Testis (tissue), 3 donors: ENCODE data around the gene TINCR. TPM values are rescaled to one million over a fixed set of nuclear protein-coding genes. Genes with fewer than 3 reads are reported as not detected.

Experiments used
- DNase-seq: peaks from one replicate; pipeline ENCODE4 v3.0.0-alpha.2; 2019
- H3K27ac ChIP-seq, 2 donors: fragments of 200-600 bp; sonication (generic); one replicate each; pipeline ENCODE4 v1.5.1; 2019
- H3K27me3 ChIP-seq: fragments of 200-600 bp; sonication (generic); one replicate; pipeline ENCODE4 v1.5.1; 2019
- H3K36me3 ChIP-seq: fragments of 200-600 bp; sonication (generic); one replicate; pipeline ENCODE4 v1.5.1; 2017; ENCODE audit warnings: low read depth; ENCODE audit errors: missing control alignments
- H3K4me1 ChIP-seq: fragments of 200-600 bp; sonication (generic); one replicate; pipeline ENCODE4 v1.5.1; 2019
- H3K4me3 ChIP-seq, 2 donors: fragments of 200-600 bp; sonication (generic); one replicate each; pipeline ENCODE4 v1.5.1; 2017 to 2019
- H3K9me3 ChIP-seq: fragments of 200-600 bp; sonication (generic); one replicate; pipeline ENCODE4 v1.5.1; 2017
- CTCF ChIP-seq, 3 experiments: fragments of 450-650 bp in 2 of 3; fragments of 200-600 bp in 1 of 3; sonication (generic) in 1 of 3; IDR thresholded peaks; one replicate each; pipeline ENCODE4 v1.5.1; 2016 to 2019; ENCODE audit warnings: antibody characterized with exemption in 3 of 3, mild to moderate bottlenecking in 2 of 3, moderate library complexity in 1 of 3
- POLR2A ChIP-seq: fragments of 450-650 bp; IDR thresholded peaks from one replicate; pipeline ENCODE4 v1.6.1; 2017; ENCODE audit warnings: antibody characterized with exemption, mild to moderate bottlenecking, moderate library complexity
- WGBS, 2 donors: methylation state at CpG; one replicate each; pipeline ENCODE4 v1.1.5; 2018; 5-methylcytosine and 5-hydroxymethylcytosine counted together
- intact Hi-C: fragments of 100-400 bp; cut with DNase I; formaldehyde crosslinking; loops from one replicate; pipeline ENCODE4 v1.15.1; 2023; ENCODE audit warnings: low total_unique reads
- polyA plus RNA-seq: library from polyadenylated mRNA; stranded (reverse); fragments of 350-450 nt; fragmentation: Illumina TruSeq; extraction: RNeasy Lipid Tissue Mini Kit (QIAGEN cat#74804); gene quantifications from one replicate; pipeline ENCODE4 v1.2.3, GENCODE V29; 2014; ENCODE audit warnings: low read depth, low replicate concordance; ENCODE audit not compliant: insufficient read depth
- total RNA-seq, 2 donors: library from RNA; depleted of rRNA; stranded (reverse); fragments of >200 nt; gene quantifications; one replicate each; pipeline ENCODE4 v1.2.3, GENCODE V29; 2016

Gene TINCR
- total and polyA plus RNA-seq, 3 donors from 2014 or later, result 3.0 to 7.0 (median 5.6) TPM

- 33 to 51% methylated on average over 1 to 3 of the region's 3 CpGs for WGBS, 2 donors
- H3K27ac ChIP-seq, result no peak overlapping the region
- no peaks in the 10 kb centered on the region for H3K9me3 ChIP-seq
- DNase-seq, result no peak
- H3K27me3 ChIP-seq, result no peaks in the 10 kb centered on the region
- intact Hi-C loops, result no loop called here
- H3K4me3 ChIP-seq, result no peak overlapping the region
- no peaks in the 10 kb centered on the region for H3K4me1 ChIP-seq
- TF ChIP-seq CTCF (IDR thresholded peaks at IDR 0.05) (no peak), POLR2A (no peak)
- H3K36me3 ChIP-seq, result no peaks in the 10 kb centered on the region
Measured at GRCh38 chr19:5559804-5560133, 8.0 kb downstream of the TINCR start.

GRCh38 chr19:5558101-5558621, 9.6 kb downstream of the TINCR start:
- TF ChIP-seq POLR2A (no peak), CTCF (IDR thresholded peaks at IDR 0.05) (no peak)

GRCh38 chr19:5557691-5558090, 10.1 kb downstream of the TINCR start:
- TF ChIP-seq POLR2A, result no peak
- TF ChIP-seq CTCF (IDR thresholded peaks at IDR 0.05), result no peak
- no peak for DNase-seq
- Histone ChIP-seq H3K36me3 (no peaks in the 10 kb centered on the region), H3K9me3 (no peaks in the 10 kb centered on the region), H3K27ac (no peak overlapping the region), H3K4me3 (no peak overlapping the region), H3K27me3 (no peaks in the 10 kb centered on the region), H3K4me1 (no peaks in the 10 kb centered on the region)
- WGBS, 2 donors, result 51 to 54% methylated on average over 8 to 13 of the region's 13 CpGs
- intact Hi-C loops, result no loop called here

More at GRCh38 chr19:5558101-5558621, 9.6 kb downstream of the TINCR start:
- H3K36me3 ChIP-seq, result no peaks in the 10 kb centered on the region
- no peak for DNase-seq
- no peak overlapping the region for H3K27ac ChIP-seq
- H3K9me3 ChIP-seq, result no peaks in the 10 kb centered on the region
- H3K4me3 ChIP-seq, result no peak overlapping the region
- no peaks in the 10 kb centered on the region for H3K4me1 ChIP-seq
- H3K27me3 ChIP-seq, result no peaks in the 10 kb centered on the region
- WGBS, 2 donors, result 59 to 70% methylated on average over 2 of the region's 2 CpGs
- intact Hi-C loops, result no loop called here

GRCh38 chr19:5554828-5555227, 12.9 kb downstream of the TINCR start:
- no peaks in the 10 kb centered on the region for H3K27me3 ChIP-seq
- TF ChIP-seq POLR2A (no peak), CTCF (IDR thresholded peaks at IDR 0.05) (no peak)
- WGBS, 2 donors, result 83 to 95% methylated on average over 5 of the region's 5 CpGs
- H3K4me1 ChIP-seq, result no peaks in the 10 kb centered on the region
- no peak overlapping the region for H3K4me3 ChIP-seq
- H3K9me3 ChIP-seq, result no peaks in the 10 kb centered on the region
- no peak for DNase-seq
- no peak overlapping the region for H3K27ac ChIP-seq
- intact Hi-C loops, result no loop called here
- no peaks in the 10 kb centered on the region for H3K36me3 ChIP-seq

- 61% methylated on average over 9 of the region's 9 CpGs for WGBS, 2 donors
- Histone ChIP-seq H3K9me3 (no peaks in the 10 kb centered on the region), H3K27me3 (no peaks in the 10 kb centered on the region), H3K27ac (no peak overlapping the region), H3K4me3 (no peak overlapping the region), H3K4me1 (no peaks in the 10 kb centered on the region), H3K36me3 (no peaks in the 10 kb centered on the region)
- DNase-seq, result no peak
- intact Hi-C loops, result no loop called here
- TF ChIP-seq POLR2A, result no peak
- TF ChIP-seq CTCF (IDR thresholded peaks at IDR 0.05), result no peak
Measured at GRCh38 chr19:5553892-5554291, 13.9 kb downstream of the TINCR start.
